Measurements from ENCODE around the gene BUB1.
"Not testable (repeated sequence)": the region's sequence is repeated elsewhere in the genome, so short reads cannot be mapped to it uniquely, and the experiment has no call there.

- not testable (repeated sequence) for TF ChIP-seq POLR2AphosphoS5, POLR2A (IDR thresholded peaks at IDR 0.05; ENCODE audit: low read depth, low read length)
Observed at GRCh38 chr2:110695146-110695898, 17.5 kb upstream of the BUB1 start.

All from GM12892 (cell line).